NCI-H2081 (cell line): ENCODE data around the gene MIER2.
"Not testable (repeated sequence)": the region's sequence is repeated elsewhere in the genome, so short reads cannot be mapped to it uniquely, and the experiment has no call there.

Source experiments
- DNase-seq, 2 experiments: peaks; one replicate each; lab custom pipeline; 2025; lab: John Stamatoyannopoulos, UW

Gene MIER2

GRCh38 chr19:344625-345319 lies at the start of gene MIER2:
Gene MIER2, minus strand, starts transcription at chr19:344796. Its CDS starts 14 bp downstream, at chr19:344782.
- DNase-seq, result peak; percentile 73 to 74

DNA sequence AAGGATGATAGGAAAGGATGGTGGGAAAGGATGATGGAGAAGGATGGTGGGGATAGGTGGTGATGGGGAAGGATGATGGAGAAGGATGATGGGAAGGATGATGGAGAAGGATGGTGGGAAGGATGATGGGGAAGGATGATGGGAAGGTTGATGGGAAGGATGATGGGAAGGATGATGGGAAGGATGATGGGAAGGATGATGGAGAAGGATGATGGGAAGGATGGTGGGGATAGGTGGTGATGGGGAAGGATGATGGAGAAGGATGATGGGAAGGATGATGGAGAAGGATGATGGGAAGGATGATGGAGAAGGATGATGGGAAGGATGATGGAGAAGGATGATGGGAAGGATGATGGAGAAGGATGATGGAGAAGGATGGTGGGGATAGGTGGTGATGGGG lies 49.0 kb upstream of the MIER2 start:
- DNase-seq, result not testable (repeated sequence)

DNA sequence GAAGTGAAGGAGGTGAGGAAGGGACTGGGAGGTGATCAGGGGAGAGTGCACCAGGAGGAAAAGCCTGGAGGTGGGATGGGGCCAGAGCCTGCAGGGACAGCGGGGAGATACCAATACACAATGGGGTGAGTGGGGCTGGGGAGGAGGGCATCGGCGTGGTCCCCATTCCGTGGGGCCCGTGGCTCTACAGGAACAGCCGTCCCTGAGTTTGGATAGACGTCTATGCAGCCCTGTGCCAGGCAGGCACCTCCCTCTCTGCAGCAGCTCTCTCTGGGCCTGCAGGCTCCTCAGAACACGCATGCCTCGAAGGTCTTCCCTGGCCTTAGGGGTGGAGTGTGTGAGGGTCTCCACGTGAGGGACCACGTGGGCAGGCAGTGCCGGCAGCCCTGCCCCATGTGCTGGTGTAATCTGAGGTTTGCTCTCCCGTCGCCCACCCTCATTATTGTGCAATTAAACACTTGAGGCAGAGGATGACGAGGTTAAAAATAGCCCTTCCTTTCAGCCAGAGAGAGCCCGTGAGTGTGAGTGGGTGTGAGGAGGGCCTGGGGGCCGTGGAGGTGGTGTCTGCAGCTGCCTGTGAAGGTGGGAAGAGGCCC lies 47.9 kb upstream of the MIER2 start:
- no peak for DNase-seq

DNA sequence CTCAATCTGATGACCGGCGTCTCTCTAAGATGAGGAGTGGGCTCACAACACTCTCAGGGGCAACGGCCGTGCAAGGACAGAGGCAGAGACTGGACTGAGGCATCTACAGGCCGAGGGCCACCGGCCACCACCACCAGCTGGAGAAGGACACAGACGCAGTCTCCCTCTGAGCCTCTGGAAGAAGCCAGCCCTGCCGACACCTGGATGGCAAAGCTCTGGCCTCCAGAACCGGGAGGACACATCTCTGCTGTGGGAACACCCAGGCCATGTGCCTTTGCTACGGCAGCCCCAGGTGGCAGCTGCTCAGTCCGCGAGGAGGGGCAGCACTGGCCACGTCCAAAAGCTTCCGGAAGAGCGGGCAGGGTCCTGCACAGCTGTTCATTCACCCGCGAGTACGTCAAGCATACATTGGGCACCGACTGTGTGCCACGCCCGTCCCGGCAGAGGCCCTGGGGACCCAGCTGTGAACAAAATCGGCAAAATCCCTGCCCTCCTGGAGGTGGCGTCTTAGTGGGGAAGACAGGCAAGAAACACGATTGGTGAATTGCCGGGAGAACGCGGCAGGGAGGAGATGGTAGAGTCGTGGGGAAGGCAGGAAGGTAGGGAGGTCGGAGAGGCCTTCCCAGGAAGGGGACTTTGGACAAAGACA lies 47.3 kb upstream of the MIER2 start:
- DNase-seq, result no peak

- DNase-seq, result no peak
Observed at GRCh38 chr19:391207-391557, 46.6 kb upstream of the MIER2 start.

DNA sequence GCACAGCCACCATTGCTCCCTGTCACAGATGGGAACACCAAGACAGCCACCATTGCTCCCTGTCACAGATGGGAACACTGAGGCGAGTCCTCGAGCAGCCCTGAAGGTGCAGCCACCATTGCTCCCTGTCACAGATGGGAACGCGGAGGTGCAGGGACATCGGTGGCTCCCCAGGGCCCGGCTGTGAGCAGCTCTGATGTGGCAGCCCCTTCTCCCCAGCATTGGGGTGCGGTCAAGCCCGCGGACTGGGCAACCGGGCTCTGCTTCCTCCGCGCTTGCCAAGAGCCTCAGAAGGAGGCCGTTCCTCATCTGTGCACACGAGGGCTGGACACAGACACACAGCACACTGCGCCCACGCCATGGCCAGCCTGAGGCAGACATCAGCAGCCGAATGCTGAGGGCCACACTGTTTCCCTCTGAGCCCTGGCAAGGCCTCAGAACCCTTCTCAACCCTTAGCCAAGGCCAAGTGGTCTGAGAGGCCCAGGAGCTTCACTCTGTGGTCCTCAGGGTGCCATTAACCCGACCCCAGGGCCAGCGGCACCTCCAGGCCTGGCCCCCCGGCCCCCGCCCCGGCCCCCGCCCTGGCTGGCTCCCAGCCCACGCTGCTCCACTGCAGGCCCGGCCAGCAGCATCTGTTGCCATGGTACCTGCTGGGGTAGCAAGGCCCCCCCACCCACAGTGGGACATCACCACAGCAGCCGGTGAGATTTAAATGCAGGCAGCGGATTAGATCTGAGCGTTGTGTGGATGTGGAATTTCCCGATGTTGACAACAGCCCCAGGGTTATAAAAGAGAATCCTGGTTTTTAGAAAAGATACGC lies 46.0 kb upstream of the MIER2 start:
- no peak for DNase-seq

GRCh38 chr19:389935-390289 lies 45.3 kb upstream of the MIER2 start:
- no peak for DNase-seq

- DNase-seq, result no peak
Observed at GRCh38 chr19:389255-389934, 44.8 kb upstream of the MIER2 start.

DNA sequence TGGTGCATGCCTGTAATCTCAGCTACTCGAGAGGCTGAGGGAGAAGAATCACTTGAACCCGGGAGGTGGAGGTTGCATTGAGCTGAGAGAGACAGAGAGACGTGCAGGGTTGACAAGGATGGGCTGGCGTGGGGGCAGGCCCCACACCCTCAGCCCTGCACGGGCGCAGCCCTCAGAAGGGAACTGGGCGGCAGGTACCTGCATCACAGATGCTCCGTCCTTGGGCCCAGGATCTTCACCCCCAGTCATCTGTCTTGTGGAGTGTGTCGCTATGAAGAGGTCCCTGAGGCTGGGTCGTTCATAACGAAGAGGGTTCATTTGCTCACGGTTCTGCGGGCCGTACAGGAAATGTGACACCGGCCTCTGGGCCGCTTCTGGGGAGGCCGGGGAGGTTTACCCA lies 44.1 kb upstream of the MIER2 start:
- DNase-seq, result no peak

GRCh38 chr19:387777-388176 lies 43.2 kb upstream of the MIER2 start:
- no peak for DNase-seq

GRCh38 chr19:386632-387301 lies 42.2 kb upstream of the MIER2 start:
- not testable (repeated sequence) for DNase-seq

GRCh38 chr19:386189-386588 lies 41.6 kb upstream of the MIER2 start:
- not testable (repeated sequence) for DNase-seq

GRCh38 chr19:384799-385169 lies 40.2 kb upstream of the MIER2 start:
- DNase-seq, result no peak

DNA sequence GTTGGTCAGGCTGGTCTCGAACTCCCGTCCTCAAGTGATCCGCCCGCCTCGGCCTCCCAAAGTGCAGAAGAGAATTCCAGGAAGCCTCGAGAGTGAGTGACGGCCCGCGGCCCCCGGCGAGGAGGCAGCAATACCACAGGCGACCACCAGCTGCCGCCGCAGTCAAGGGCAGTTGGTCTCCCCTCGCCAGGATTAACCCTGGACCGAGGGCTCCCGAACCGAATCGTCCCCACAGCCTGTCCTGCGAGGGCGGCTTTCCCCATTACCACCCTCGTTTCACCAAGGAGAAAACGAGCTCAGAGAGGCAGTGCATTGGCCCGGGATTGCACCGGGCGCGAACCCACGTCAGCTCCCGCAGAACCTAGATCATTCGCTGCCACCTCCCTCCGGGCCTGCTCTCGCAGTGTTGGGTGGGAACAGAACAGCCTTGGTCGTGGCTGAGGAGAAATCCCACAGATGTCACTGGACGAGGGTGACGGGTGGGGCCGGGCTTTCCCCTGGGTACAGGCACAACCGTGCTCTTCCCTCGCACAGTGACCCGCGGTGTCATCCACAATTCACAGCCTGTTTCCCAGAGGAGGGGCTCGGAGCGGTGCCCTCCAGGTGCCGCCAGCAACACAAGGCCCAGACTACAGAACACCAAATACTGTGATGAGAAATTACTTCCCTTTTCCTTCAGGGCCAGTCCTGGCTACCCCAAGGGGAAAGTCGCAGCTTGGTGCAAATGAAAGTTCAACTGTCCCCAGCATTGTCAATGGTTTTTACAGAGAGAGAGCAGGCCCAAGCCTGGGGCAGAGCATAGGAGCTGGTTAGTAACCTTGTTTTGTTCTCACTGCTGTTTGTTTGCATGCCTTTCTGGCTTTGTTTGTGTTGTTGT lies 39.6 kb upstream of the MIER2 start:
- DNase-seq, result no peak

DNA sequence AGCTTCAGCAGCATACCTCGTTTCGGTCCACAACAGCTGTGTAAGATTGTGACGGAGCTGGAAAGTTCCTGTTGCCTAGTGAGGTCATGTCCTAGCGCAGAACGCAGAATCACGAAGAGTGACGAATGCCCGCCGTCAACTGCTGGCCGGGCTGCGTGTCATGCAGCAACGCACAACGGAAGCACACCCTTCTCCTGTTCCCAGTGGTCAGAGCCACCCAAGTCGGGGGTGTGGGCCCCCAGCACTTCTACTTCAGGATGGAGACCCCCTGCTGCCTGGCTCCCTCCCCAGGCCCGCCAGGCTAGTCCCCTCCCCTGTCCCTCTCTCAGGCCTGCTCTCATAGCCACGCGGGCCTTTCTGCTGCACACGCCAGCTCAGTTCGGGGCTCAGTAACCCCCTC lies 38.4 kb upstream of the MIER2 start:
- DNase-seq, result no peak

GRCh38 chr19:382578-382977 lies 38.0 kb upstream of the MIER2 start:
- peak in 1 of 2 experiments; percentile 42 for DNase-seq

DNA sequence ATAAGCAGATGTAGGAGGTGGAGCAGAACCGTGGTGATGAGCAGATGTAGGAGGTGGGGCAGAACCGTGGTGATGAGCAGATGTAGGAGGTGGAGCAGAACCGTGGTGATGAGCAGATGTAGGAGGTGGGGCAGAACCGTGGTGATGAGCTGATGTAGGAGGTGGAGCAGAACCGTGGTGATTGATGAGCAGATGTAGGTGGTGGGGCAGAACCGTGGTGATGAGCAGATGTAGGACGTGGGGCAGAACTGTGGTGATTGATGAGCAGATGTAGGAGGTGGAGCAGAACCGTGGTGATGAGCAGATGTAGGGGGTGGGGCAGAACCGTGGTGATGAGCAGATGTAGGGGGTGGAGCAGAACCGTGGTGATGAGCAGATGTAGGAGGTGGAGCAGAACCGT lies 37.3 kb upstream of the MIER2 start:
- DNase-seq, result not testable (repeated sequence)

- not testable (repeated sequence) for DNase-seq
Observed at GRCh38 chr19:380618-381219, 36.1 kb upstream of the MIER2 start.

GRCh38 chr19:379796-380195 lies 35.2 kb upstream of the MIER2 start:
- DNase-seq, result no peak

DNA sequence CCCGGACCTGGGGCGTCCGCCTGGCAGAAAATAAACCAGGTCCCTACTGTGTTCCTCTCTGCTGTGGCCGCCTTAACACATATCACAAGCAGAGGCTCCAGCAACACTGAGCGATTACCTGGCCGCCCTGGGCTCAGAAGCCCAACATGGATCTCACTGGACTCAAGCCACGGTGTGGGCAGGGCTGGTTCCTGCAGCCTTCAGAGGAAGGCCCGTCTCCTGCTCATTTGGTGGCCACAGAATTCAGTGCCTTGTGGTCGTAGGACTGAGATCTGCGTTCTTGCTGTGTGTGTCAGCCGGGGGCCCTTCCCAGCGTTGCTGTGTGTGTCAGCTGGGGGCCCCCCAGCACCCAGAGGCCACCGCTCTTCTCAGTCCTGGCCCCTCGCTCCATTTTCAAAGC lies 34.1 kb upstream of the MIER2 start:
- DNase-seq, result no peak
